A673 (cell line): ENCODE measurements around the gene UROS. TPM values are rescaled to one million over a fixed set of nuclear protein-coding genes. Genes with fewer than 3 reads are reported as not detected.
A peak's percentile ranks its signal among the peaks of the same experiment; 100 is the strongest.

Experiments used
- BruUV-seq: library from RNA; stranded (reverse); fragments of 400-500 nt; replicated peaks from 2 replicates; lab custom pipeline; 2021; lab: Mats Ljungman, UMichigan
- CTCF ChIA-PET: fragments of 300-600 bp; sonication (Branson Sonifier 250); formaldehyde crosslinking; loops from one replicate; lab custom pipeline; 2022; ENCODE audit warnings: antibody characterized with exemption; lab: Charles Lee
- POLR2A ChIA-PET: fragments of 300-600 bp; sonication (Branson Sonifier 250); formaldehyde crosslinking; loops from one replicate; lab custom pipeline; 2022; ENCODE audit warnings: antibody characterized with exemption; ENCODE audit not compliant: low non-redundant PET; lab: Charles Lee
- DNase-seq: peaks from one replicate; pipeline ENCODE4 v3.0.0-alpha.2; 2015; ENCODE audit warnings: low spot score
- H3K27ac ChIP-seq: fragments of 200-600 bp; sonication (generic); 2 replicates; pipeline ENCODE4 v1.5.1; 2016; ENCODE audit warnings: mixed run types, low read depth, mild to moderate bottlenecking, mixed read lengths, antibody characterized with exemption, low read length; ENCODE audit not compliant: poor library complexity, severe bottlenecking
- H3K27me3 ChIP-seq: fragments of 200-600 bp; sonication (generic); replicated peaks from 2 replicates; pipeline ENCODE4 v1.6.1; 2017; ENCODE audit warnings: mixed run types, low read depth, mild to moderate bottlenecking, mixed read lengths, antibody characterized with exemption, low read length; ENCODE audit not compliant: insufficient read depth, poor library complexity
- H3K36me3 ChIP-seq: fragments of 200-600 bp; sonication (generic); 2 replicates; pipeline ENCODE4 v1.6.1; 2016; ENCODE audit warnings: mixed run types, mild to moderate bottlenecking, mixed read lengths, antibody characterized with exemption, low read length; ENCODE audit not compliant: insufficient read depth, poor library complexity, severe bottlenecking
- H3K4me1 ChIP-seq: fragments of 200-600 bp; sonication (generic); 2 replicates; pipeline ENCODE4 v1.6.1; 2017; ENCODE audit warnings: mixed run types, mild to moderate bottlenecking, mixed read lengths, antibody characterized with exemption, low read length; ENCODE audit not compliant: insufficient read depth, poor library complexity, severe bottlenecking
- H3K4me3 ChIP-seq: fragments of 200-600 bp; sonication (generic); 2 replicates; pipeline ENCODE4 v1.5.1; 2016; ENCODE audit warnings: low read depth, mixed run types, mild to moderate bottlenecking, mixed read lengths, low read length; ENCODE audit not compliant: poor library complexity, severe bottlenecking
- H3K9me3 ChIP-seq: fragments of 200-600 bp; sonication (generic); 2 replicates; pipeline ENCODE4 v1.6.1; 2016; ENCODE audit warnings: mixed run types, low read depth, mild to moderate bottlenecking, mixed read lengths, antibody characterized with exemption, low read length; ENCODE audit not compliant: poor library complexity, severe bottlenecking
- CTCF ChIP-seq: fragments of 300-800, 200-600 bp; sonication (generic); conservative IDR thresholded peaks from 2 replicates; pipeline ENCODE4 v1.5.1; 2017; ENCODE audit warnings: low read depth, mild to moderate bottlenecking, antibody characterized with exemption, low read length, moderate library complexity, mixed read lengths
- EZH2 ChIP-seq: fragments of 200-600 bp; sonication (generic); IDR thresholded peaks from 2 replicates; pipeline ENCODE4 v1.6.1; 2017; ENCODE audit warnings: borderline replicate concordance, low read depth, mild to moderate bottlenecking, mixed read lengths, antibody characterized with exemption, low read length; ENCODE audit not compliant: poor library complexity, severe bottlenecking
- intact Hi-C: fragments of 100-400 bp; cut with micrococcal nuclease; formaldehyde crosslinking; loops from one replicate; pipeline ENCODE4 v1.10.0; 2022; ENCODE audit not compliant: unreplicated experiment
- total RNA-seq: library from RNA; stranded (reverse); gene quantifications from 2 replicates; pipeline ENCODE4 v1.2.3, GENCODE V29; 2021

Gene UROS
- total RNA-seq, 1 experiment from 2014 or later, result 70.7 TPM

DNA sequence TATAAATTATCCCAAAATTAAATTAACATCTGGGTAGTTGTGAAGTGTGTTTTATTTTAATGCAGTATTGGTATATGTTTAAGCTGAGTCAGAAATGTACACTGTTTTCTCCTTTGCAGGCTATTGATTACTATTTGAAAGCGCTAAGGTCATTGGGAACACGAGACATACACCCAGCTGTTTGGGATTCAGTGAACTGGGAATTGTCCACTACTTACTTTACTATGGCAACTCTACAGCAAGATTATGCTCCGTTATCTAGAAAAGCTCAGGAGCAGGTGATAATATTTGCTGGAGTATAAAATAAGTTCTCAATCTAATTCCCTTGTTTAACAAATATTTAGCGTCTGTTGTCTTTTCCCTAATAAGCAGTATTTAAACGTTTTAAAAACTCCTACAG is 75.6 kb downstream of the UROS start:
- POLR2A ChIA-PET, result no interaction called here
- no peaks in the 10 kb centered on the region for H3K9me3 ChIP-seq
- H3K4me1 ChIP-seq, result no peaks in the 10 kb centered on the region
- DNase-seq, result no peak
- no TSS peak for BruUV-seq
- CTCF ChIA-PET, result no interaction called here
- intact Hi-C loops, result no loop called here
- TF ChIP-seq CTCF, result no peak
- no peak for TF ChIP-seq EZH2
- H3K36me3 ChIP-seq, result peaks cover 65% of the 10 kb centered on the region
- no peaks in the 10 kb centered on the region for H3K27me3 ChIP-seq
- H3K4me3 ChIP-seq, result no peak overlapping the region
- no peak overlapping the region for H3K27ac ChIP-seq

DNA sequence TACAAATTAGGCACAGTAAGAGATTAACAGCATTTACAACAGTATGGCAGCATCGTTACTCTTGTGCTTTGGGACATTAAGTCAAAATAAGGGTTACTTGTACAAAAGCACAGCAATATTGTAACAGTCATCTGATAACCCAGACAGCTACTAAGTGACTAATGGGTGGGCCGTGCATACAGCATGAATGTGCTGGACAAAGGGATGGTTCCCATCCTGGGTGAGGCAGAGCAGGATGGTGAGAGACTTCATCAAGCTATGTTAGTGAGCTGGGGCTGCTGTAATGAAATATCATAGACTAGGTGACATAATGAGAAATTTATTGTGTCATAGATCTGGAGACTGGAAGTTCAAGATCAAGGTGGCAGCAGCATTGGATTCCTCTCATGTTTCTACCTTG is 78.1 kb downstream of the UROS start:
- intact Hi-C loops, result no loop called here
- Histone ChIP-seq H3K4me1 (no peaks in the 10 kb centered on the region), H3K4me3 (no peak overlapping the region), H3K27me3 (no peaks in the 10 kb centered on the region), H3K36me3 (peaks cover 70% of the 10 kb centered on the region), H3K27ac (no peak overlapping the region), H3K9me3 (no peaks in the 10 kb centered on the region)
- BruUV-seq, result no TSS peak
- no peak for DNase-seq
- ChIA-PET POLR2A (no interaction called here), CTCF (no interaction called here)
- TF ChIP-seq EZH2 (no peak), CTCF (no peak)

GRCh38 chr10:125742465-125742864 is 80.6 kb downstream of the UROS start:
- intact Hi-C loops, result no loop called here
- Histone ChIP-seq H3K27me3 (no peaks in the 10 kb centered on the region), H3K27ac (no peak overlapping the region), H3K4me3 (no peak overlapping the region), H3K4me1 (no peaks in the 10 kb centered on the region), H3K36me3 (peaks cover 86% of the 10 kb centered on the region), H3K9me3 (no peaks in the 10 kb centered on the region)
- DNase-seq, result peak; percentile 16
- TF ChIP-seq CTCF (peak; percentile 34; the same call in 1 of the 2 replicates), EZH2 (no peak)
- ChIA-PET POLR2A (no interaction called here), CTCF (no interaction called here)
- BruUV-seq, result no TSS peak
